Large intestine (tissue), 3 donors: ENCODE data around the gene ARHGAP45. TPM values are rescaled to one million over a fixed set of nuclear protein-coding genes. Genes with fewer than 3 reads are reported as not detected.
A peak's percentile ranks its signal among the peaks of the same experiment; 100 is the strongest.

Experiments
- DNase-seq, 2 donors: peaks; one replicate each; pipeline versions ENCODE4 v3.0.0 to v3.0.0-alpha.2; 2013
- H3K27ac ChIP-seq: one replicate; pipeline ENCODE4 v1.5.1; 2013; ENCODE audit warnings: low read length
- H3K27me3 ChIP-seq: 2 replicates; pipeline ENCODE4 v1.6.1; 2013; ENCODE audit warnings: low read length; ENCODE audit not compliant: control insufficient read depth, insufficient read depth
- H3K36me3 ChIP-seq: 2 replicates; pipeline ENCODE4 v1.6.1; 2013; ENCODE audit warnings: low read length; ENCODE audit not compliant: control insufficient read depth, insufficient read depth
- H3K4me1 ChIP-seq: one replicate; pipeline ENCODE4 v1.6.1; 2013; ENCODE audit warnings: low read length; ENCODE audit not compliant: control insufficient read depth, insufficient read depth
- H3K4me3 ChIP-seq: one replicate; pipeline ENCODE4 v1.5.1; 2013; ENCODE audit warnings: low read length
- H3K9me3 ChIP-seq: one replicate; pipeline ENCODE4 v1.6.1; 2013; ENCODE audit warnings: mild to moderate bottlenecking, low read depth, low read length, moderate library complexity; ENCODE audit not compliant: control insufficient read depth
- WGBS: methylation state at CpG from one replicate; pipeline ENCODE4 v1.1.5; 2013; ENCODE audit warnings: low lambda C conversion rate; ENCODE audit not compliant: insufficient coverage; 5-methylcytosine and 5-hydroxymethylcytosine counted together
- polyA plus RNA-seq: library from polyadenylated mRNA; unstranded; fragments of 120-200 nt; gene quantifications from one replicate; pipeline ENCODE4 v1.2.1, GENCODE V29; 2013

The ARHGAP45 gene
- polyA plus RNA-seq, 1 donor: 14.0 TPM

DNA sequence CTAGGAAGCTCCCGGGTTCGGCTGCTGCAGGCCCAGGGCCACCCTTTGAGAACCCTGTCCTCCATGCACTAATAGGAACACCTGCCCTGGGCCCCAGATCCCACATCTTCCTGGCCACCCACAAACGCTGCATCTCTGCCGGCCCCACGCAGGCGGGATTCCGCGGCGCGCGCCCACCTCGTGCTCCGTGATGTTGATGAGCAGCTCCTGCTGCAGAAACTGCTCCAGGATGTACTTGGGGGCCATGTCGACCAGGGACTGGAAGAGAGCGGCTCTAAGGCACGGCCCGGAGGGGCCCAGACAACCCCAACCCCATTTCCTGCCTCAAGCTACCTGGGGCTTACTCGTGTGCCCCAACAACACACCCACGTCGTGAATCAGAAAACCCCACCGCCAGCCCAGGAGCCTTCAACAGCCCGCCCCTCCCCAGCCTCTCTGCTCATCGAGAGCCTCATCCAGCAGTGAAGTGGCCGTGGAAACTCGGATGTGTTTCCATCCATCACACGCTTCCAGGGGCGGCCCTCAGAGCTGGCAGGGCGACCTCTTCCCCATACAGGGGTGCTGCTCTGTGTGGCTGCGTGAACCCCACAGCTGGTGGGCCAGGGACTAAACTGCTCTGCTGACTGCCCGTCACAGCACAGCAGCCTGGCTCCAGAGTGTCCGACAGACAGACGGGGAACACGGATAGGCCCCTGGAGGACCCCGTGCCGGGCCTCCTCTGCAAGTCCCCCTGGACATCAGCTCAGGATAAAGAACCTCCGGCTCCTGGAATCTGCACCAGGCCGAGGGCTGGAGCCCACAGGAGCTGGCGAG lies 24.0 kb downstream of the ARHGAP45 start:
- Histone ChIP-seq H3K4me1 (peaks cover 17% of the 10 kb centered on the region), H3K4me3 (no peak overlapping the region), H3K27me3 (no peaks in the 10 kb centered on the region), H3K27ac (no peak overlapping the region), H3K9me3 (peaks cover 9% of the 10 kb centered on the region), H3K36me3 (peaks cover 58% of the 10 kb centered on the region)
- DNase-seq: no peak
- no CpG with 5 or more reads among the region's 38 CpGs for WGBS

DNA sequence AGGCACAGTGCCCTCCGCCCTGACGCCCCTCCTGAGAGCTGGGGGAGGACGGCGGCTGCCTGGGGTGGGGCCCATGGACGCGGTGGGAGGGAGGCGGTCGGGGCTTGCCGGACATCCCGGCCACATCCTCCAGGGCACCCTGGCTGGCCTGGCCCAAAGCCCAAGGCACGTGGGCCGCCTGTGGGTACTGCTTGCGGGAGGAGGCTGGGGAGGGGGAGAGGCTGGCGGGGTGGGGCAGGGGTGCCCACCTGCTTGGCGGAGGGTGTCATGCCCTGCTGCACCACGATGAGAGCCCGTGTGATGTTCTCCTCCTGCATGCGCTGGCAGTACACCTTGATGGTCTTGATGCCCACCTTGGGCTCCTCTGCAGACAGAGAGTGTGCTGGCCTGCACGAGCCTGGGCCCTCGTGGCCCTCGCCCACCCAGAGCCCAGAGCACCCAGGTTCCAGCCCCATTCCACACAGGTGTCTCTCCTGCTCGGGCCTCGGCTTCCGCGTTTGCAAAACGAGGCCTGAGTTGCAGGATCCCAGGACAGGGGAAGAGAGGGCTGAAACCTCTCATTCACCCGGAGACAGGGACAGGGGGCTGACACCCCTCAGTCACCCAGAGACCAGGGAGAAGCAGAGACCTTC lies 24.7 kb downstream of the ARHGAP45 start:
- no CpG with 5 or more reads among the region's 27 CpGs for WGBS
- peaks cover 52% of the 10 kb centered on the region for H3K36me3 ChIP-seq
- no peak for DNase-seq
- H3K4me3 ChIP-seq: no peak overlapping the region
- peaks cover 8% of the 10 kb centered on the region for H3K9me3 ChIP-seq
- H3K27ac ChIP-seq: no peak overlapping the region
- H3K27me3 ChIP-seq: no peaks in the 10 kb centered on the region
- peaks cover 17% of the 10 kb centered on the region for H3K4me1 ChIP-seq

DNA sequence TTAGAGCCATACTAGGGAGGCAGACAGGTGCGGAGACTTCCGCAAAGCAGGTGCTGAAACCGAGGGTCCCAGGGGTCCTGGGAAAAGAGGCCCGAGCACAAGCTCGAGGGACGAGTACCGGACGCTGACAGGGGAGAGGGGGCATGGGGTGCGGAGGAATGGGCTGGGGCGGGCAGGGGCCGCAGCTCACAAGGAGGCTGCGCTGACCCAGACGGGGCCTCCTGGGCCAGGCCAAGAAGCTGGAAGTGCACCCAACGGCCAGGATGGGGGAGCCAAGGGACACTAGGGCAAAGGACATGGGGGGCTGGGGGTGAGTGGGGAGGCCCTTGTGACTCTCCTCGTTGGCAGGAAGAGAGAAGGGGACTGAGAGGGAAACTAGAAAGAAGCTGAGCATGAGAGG lies 26.4 kb downstream of the ARHGAP45 start:
- no peak for DNase-seq
- Histone ChIP-seq H3K36me3 (peaks cover 42% of the 10 kb centered on the region), H3K4me1 (peaks cover 27% of the 10 kb centered on the region), H3K27me3 (no peaks in the 10 kb centered on the region), H3K4me3 (no peak overlapping the region), H3K27ac (no peak overlapping the region), H3K9me3 (peaks cover 8% of the 10 kb centered on the region)
- no CpG with 5 or more reads among the region's 15 CpGs for WGBS

DNA sequence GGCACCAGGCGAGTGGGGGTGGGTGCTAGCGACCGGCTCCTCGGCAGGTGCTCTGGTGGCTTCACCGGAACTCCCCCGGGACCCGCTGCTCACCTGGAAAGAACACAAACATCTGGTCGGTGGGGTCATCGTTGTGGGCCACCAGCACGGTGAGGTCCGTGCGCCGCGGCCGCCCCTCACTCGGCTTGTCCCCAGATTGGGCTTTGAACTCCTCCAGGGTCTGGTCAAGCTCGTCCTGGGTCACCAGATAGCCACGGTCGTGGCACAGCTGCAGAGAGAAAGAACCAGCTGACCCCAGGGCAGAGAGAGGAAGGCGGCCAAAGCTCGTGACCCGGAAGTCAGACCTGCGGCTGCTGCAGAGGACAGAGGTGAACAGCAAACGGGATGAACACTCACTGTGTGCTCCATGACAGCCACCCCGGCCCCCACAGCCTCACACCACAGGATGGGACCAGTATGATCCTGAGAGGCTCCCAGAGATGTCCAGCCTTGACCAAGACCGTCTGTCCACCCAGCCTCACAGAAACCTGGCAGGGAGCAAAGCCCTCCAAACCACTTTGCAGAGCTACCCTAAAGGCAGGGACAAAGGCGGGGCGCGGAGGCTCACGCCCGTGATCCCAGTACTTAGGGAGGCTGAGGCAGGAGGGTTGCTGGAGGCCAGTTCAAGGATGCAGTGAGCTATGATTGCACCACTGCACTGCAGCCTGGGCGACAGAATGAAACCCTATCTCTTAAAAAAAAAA lies 27.0 kb downstream of the ARHGAP45 start:
- Histone ChIP-seq H3K4me3 (peak overlapping the region; percentile 92), H3K9me3 (peaks cover 4% of the 10 kb centered on the region), H3K27ac (no peak overlapping the region), H3K36me3 (peaks cover 37% of the 10 kb centered on the region), H3K27me3 (no peaks in the 10 kb centered on the region), H3K4me1 (peaks cover 34% of the 10 kb centered on the region)
- WGBS: no CpG with 5 or more reads among the region's 32 CpGs
- DNase-seq: no peak

DNA sequence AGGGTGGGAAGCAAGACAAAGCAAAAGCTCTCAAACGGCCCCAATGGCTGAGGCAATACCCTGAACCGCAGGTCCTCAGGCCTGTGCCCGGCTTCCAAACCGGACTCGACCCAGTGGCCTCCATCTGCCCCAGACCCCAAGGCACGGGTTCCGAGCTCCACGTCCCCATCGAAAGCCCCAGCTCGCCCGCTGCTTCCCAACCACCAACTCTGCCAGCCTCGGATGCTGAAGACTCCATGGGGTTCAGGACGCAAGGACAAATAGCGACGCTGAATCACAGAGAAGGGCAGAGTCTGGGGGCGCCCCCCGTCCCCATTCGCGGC lies 27.6 kb downstream of the ARHGAP45 start:
- Histone ChIP-seq H3K27me3 (no peaks in the 10 kb centered on the region), H3K4me1 (peaks cover 40% of the 10 kb centered on the region), H3K4me3 (peak overlapping the region; percentile 92), H3K9me3 (peaks cover 4% of the 10 kb centered on the region), H3K27ac (peak overlapping the region; percentile 18), H3K36me3 (peaks cover 31% of the 10 kb centered on the region)
- DNase-seq: no peak
- WGBS: no CpG with 5 or more reads among the region's 19 CpGs

DNA sequence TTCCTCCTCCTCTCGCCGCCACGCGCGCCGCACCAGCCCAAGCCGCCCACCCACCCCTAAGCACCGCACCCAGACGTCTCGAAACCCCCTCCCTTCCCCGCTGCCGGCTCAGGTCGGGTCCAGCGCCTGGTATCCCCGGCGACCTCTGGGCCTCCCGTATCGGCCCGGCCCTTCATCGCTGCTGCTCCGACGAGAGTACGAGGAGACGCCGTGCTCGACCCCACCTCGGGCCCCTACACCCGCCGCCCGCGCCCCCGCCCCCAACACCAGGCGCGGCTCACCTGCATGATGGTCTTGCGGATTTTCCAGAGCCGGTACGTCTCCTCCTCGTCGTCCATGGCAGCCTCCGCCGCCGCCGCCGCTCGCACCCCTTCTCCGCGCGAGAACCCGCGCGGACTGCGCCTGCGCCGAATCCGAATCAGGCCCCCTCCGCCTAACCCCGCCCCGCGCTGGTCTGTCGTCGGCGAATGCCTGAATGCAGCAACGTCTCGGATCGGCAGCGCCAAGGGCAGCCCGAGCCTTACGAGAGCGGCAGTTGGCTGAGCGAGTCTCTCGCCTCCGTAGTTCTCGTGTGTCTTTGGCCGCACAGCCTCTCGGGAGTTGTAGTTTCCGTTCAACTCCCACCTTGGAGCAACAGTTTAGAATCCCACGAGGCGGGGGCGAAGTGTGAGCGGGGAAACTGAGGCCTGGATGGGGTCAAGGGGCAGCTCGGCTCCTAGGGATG lies 28.2 kb downstream of the ARHGAP45 start, which contains the start of gene POLR2E:
Gene POLR2E (minus strand): TSS at position 398 of the 724 bp plus-strand sequence. CDS start 60 bp downstream, at position 338.
- peak; percentile 97 to 98 for DNase-seq
- H3K4me3 ChIP-seq: peak within 1 kb of the TSS; percentile 92
- H3K9me3 ChIP-seq: peaks cover 4% of the 10 kb centered on the region
- WGBS: no CpG with 5 or more reads among the region's 81 CpGs
- H3K4me1 ChIP-seq: peaks cover 41% of the 10 kb centered on the region
- H3K27me3 ChIP-seq: no peaks in the 10 kb centered on the region
- peaks cover 27% of the 10 kb centered on the region for H3K36me3 ChIP-seq
- peak within 1 kb of the TSS; percentile 18 for H3K27ac ChIP-seq

DNA sequence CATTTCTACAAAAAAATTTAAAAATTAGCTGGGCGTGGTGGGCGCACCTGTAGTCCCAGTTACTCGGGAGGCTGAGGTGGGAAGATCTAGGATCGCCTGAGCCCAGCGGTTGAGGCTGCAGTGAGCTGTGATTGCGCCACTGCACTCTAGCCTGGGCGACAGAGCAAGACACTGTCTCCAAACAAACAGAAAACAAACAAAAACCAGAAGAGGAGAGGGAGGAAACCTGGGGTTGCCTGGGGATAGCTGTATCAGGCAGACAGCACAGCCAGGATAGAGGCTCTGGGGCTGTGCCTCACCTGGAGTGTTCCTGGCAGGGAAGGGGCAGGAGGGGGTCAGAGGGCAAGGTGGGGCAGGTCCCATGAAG lies 30.8 kb downstream of the ARHGAP45 start:
- H3K4me3 ChIP-seq: no peak overlapping the region
- H3K36me3 ChIP-seq: peaks cover 11% of the 10 kb centered on the region
- H3K9me3 ChIP-seq: no peaks in the 10 kb centered on the region
- no peak for DNase-seq
- H3K27ac ChIP-seq: peak overlapping the region; percentile 74
- no CpG with 5 or more reads among the region's 7 CpGs for WGBS
- peaks cover 56% of the 10 kb centered on the region for H3K4me1 ChIP-seq
- no peaks in the 10 kb centered on the region for H3K27me3 ChIP-seq

DNA sequence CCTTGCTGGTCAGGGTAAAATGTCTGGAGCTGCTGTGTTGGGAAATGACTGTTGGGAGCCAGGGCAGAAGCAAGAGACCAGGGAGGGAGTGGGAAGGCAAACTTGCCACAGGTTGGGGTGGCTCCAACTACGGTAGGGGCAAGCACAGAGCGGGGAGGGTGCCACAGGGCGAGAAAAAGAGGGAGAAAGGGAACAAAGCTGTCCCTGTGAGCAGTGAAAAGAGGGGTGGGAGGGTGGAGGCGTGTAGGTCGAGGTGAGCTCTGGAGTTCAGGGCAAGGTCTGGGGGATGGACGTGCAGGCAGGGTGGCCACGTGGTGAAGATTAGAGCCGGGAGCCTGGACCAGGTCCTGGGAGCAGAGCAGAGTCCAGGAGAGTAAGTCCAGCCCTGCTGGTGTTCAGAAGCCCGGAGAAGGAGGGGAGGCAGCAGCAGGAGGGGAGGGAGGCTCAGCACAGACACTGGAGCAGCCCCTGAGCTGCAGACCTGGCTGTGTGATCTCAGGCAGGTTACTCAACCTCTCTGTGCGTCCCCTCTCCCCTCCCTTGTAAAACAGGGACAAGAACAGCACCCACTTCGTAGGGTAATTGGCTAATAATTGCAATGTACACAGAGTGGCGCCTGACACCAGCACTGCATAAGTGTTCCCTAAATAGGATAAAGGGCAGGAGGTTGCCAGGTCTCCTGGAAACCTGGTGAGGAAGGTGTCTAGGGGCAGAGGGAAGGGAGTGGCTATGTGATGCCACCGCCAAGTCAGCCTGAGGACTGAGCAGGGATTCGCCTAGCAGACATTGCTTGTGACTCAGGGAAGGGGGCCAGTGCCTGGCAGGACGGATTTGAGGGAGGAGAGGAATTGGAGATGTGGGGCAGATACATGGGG lies 31.4 kb downstream of the ARHGAP45 start:
- DNase-seq: peak; percentile 85 to 92
- Histone ChIP-seq H3K4me3 (no peak overlapping the region), H3K36me3 (peaks cover 5% of the 10 kb centered on the region), H3K27ac (peak overlapping the region; percentile 74), H3K27me3 (no peaks in the 10 kb centered on the region), H3K4me1 (peaks cover 59% of the 10 kb centered on the region), H3K9me3 (no peaks in the 10 kb centered on the region)
- WGBS: no CpG with 5 or more reads among the region's 15 CpGs

DNA sequence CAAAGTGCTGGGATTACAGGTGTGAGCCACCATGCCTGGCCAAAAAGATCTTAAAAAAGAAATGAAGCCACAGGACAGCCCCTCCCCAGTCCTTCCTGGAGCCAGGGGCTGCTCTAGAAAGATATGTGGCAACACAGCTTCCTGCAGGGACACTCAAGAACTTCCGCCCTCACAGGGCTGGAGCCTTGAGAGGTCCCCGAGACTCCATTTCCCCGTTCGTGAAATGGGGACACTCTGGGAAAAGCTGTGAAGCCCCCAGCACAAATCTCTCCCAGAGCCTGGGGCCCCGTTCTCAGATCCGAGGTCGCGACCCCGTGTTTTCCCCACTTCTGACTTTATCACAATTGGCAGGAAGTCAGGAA lies 34.4 kb downstream of the ARHGAP45 start:
- peak overlapping the region; percentile 81 for H3K27ac ChIP-seq
- no peak for DNase-seq
- H3K4me3 ChIP-seq: no peak overlapping the region
- H3K27me3 ChIP-seq: no peaks in the 10 kb centered on the region
- H3K4me1 ChIP-seq: peaks cover 59% of the 10 kb centered on the region
- H3K36me3 ChIP-seq: peaks cover 8% of the 10 kb centered on the region
- no CpG with 5 or more reads among the region's 9 CpGs for WGBS
- H3K9me3 ChIP-seq: no peaks in the 10 kb centered on the region
